ENCODE measurements around the gene SERINC3.
"Not testable (repeated sequence)": the region's sequence is repeated elsewhere in the genome, so short reads cannot be mapped to it uniquely, and the experiment has no call there.

Gene SERINC3

GRCh38 chr20:44521484-44522481, at the start of gene SERINC3:
SERINC3 (minus strand) TSS chr20:44522070; CDS start chr20:44521951, 119 bp downstream.
- peak; percentile 66 to 97 (median 90) for DNase-seq

GRCh38 chr20:44571362-44571988, 49.6 kb upstream of the SERINC3 start:
- no peak for DNase-seq

- DNase-seq = no peak
Observed at GRCh38 chr20:44570367-44570766, 48.5 kb upstream of the SERINC3 start.

GRCh38 chr20:44566811-44567210, 44.9 kb upstream of the SERINC3 start:
- no peak for DNase-seq

GRCh38 chr20:44566018-44566417, 44.1 kb upstream of the SERINC3 start:
- no peak for DNase-seq

GRCh38 chr20:44561876-44562275, 40.0 kb upstream of the SERINC3 start:
- DNase-seq = no peak

- not testable (repeated sequence) for DNase-seq
Observed at GRCh38 chr20:44560818-44561217, 38.9 kb upstream of the SERINC3 start.

- no peak for DNase-seq
Observed at GRCh38 chr20:44560229-44560628, 38.4 kb upstream of the SERINC3 start.

- no peak for DNase-seq
Observed at GRCh38 chr20:44559302-44559701, 37.4 kb upstream of the SERINC3 start.

- DNase-seq = peak in 1 of 56 donors; percentile 3
Observed at GRCh38 chr20:44552950-44553908, 31.4 kb upstream of the SERINC3 start.

- DNase-seq = no peak
Observed at GRCh38 chr20:44552568-44552949, 30.7 kb upstream of the SERINC3 start.

GRCh38 chr20:44552050-44552449, 30.2 kb upstream of the SERINC3 start:
- no peak for DNase-seq

GRCh38 chr20:44549123-44549522, 27.3 kb upstream of the SERINC3 start:
- no peak for DNase-seq

- no peak for DNase-seq
Observed at GRCh38 chr20:44547419-44547818, 25.5 kb upstream of the SERINC3 start.

GRCh38 chr20:44544263-44544662, 22.4 kb upstream of the SERINC3 start:
- no peak for DNase-seq

GRCh38 chr20:44543358-44543757, 21.5 kb upstream of the SERINC3 start:
- DNase-seq = no peak

- DNase-seq = no peak
Observed at GRCh38 chr20:44542890-44543289, 21.0 kb upstream of the SERINC3 start.

- no peak for DNase-seq
Observed at GRCh38 chr20:44541992-44542391, 20.1 kb upstream of the SERINC3 start.

- DNase-seq = no peak
Observed at GRCh38 chr20:44540834-44541233, 19.0 kb upstream of the SERINC3 start.

GRCh38 chr20:44537993-44538392, 16.1 kb upstream of the SERINC3 start:
- no peak for DNase-seq

GRCh38 chr20:44536175-44536574, 14.3 kb upstream of the SERINC3 start:
- DNase-seq = no peak

Measured in nucleus accumbens (tissue), 56 donors.